HG02852 (cell line): ENCODE data around the gene MOCS3.

Experiments
- ATAC-seq: cut with Tn5 transposase; IDR thresholded peaks from one replicate; pipeline ENCODE4 v1.9.1; 2021; ENCODE audit warnings: mild to moderate bottlenecking, moderate library complexity; ENCODE audit not compliant: unreplicated experiment

MOCS3 gene

DNA sequence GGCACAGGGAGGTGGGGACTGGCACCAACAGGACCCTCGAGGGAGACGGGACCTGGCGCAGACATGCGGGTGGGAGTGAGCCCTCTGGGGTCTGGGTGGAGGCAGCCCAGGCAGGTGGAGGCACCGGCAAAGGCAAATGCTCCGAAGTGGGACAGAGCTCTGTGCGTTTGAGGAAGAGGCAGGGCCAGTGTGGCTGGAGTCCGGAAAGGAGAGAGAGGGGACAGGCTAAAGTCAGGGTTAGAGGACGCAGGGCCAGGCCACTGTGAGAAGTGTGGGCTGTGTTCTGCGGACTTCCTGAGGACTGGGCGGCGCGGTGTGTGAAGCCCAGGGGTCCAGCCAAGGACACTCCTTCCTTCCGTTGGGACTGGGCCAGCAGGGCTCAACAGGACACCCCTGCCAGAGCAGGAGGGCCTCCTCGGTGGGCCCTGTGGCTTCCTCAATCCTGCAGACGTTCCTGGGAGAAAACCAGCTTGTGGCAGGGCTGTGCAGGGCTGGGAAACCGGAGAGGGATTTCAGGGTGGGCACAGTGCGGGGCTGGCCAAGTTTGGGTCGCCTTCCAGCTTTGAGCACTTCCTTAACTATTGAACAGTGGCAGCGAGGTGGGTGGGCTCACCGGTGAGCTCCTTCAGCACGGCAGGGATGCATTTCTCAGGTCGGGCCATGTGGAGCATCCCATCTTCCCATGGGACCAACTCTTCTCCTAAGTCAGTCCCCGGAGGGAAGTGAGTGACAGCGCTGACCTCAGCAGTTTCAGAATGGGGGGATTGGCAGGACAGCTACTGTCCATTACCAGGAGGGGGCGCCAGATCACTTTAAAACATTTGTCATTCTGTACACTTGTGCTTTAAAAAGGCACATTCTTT, 22.5 kb downstream of the MOCS3 start:
- ATAC-seq: no peak

DNA sequence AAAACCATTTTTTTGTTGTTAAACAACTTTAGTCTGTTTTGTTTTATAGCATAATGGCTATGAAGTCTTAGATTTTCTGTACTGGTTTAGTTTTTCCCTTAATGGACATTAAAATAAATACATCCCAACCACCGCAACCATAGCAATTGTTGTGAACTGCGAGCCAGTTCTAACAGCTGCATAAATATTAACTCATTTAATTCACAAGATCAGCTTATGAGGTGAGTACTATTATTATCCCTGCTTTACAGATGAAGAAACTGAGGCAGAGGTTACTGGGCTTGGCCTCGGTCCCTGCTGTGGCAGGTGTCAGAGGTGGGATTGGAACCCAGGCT, 23.1 kb downstream of the MOCS3 start:
- no peak for ATAC-seq

DNA sequence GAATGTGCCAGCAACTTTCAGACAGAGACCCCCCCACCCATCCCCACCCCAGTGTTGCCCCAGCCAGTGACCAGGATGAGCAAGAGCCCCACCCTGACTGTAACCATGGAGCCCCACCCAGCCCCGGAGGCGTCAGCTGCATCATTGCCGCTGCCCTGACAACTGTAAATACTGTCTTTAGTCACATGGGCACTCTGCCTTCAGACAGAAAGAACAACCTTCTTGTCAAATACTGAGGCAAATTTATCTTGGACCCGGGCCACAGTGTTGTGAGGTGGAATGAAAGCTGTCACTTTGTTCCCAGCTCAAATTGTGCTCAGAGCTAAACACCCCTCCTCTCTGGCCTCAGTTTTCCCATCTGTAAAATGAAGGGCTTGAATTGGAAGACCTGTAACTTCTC, 23.7 kb downstream of the MOCS3 start:
- ATAC-seq: no peak

DNA sequence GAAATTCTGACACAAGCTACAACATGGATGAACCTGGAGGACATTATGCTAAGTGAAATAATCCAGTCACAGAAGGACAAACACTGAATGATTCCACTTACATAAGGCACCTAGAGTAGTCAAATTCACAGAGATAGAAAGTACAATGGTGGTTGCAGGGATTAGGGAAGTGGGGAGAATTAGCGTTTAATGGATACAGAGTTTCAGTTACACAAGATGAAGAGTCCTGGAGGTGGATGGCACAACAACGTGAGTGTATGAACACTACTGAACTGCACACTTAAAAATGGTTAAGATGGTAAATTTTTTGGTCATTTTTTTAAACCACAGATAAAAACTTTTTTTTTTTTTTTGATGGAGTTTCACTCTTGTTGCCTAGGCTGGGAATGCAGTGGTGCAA, 24.7 kb downstream of the MOCS3 start:
- ATAC-seq: no peak

DNA sequence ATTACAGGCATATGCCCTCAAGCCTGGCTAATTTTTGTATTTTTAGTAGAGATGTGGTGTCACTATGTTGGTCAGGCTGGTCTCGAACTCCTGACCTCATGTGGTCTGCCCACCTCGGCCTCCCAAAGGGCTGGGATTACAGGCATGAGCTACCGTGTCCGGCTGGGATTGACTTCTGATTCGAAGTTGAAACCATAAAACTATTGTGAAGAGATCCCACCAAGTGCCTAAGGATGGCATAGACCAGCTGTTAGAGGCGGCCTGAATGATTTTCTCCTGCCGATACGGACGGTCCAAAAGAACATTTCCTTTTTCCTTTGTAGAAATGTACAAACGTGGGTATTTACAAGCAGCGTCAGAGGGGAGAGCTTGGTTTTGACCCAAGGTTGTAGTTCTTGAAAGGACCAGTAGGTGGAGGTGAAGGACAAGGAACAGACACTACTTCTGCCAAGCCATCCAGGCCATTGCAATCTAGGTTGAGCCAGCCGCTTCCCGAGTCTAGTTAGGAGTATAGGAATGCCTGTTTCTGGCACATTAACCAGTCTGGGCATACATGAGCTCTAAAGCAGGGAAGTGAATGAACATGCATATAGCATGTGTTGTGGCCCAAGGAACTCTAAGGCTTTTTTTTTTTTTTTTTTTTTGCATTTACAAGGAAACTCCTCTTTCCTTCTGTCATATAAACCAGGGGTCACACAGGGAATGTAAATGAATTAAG, 29.0 kb downstream of the MOCS3 start:
- no peak for ATAC-seq

DNA sequence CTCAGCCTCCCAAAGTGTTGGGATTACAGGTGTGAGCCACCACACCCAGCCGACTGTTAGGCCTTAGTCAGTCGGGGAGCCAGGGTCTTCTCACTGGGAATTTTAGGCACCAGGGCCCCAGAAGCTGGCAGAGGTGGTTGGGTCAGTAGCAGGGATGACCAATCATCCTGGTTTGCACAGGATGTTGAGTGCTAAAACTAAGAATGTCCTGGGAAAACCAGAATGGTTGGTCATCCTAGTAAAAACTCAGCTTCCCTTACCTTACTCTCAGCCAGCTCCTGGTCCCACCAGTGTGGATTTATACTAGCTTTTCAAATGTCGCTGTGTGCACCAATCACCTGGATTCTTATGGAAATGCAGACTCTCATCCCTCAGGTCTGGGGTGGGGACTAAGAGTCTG, 32.5 kb downstream of the MOCS3 start:
- no peak for ATAC-seq

DNA sequence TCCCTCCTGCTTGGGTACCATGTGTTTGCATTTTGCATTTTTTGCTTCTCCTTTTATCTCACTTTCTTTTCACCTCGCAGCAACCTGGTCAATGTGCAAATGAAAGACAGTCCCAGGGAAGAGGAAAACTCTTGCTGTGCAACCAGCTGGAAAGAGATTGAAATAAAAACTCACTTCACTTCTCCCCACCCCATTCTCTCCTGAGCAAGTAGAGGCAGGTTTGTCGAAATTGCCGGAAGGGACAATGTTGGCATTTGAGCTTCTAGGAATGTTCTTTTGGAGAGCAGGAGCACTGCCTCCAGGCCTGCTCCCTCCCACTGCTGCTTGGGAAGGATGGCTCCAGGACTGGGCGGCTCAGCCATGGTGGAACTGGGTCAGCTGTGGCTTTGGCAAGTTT, 33.7 kb downstream of the MOCS3 start:
- no peak for ATAC-seq

DNA sequence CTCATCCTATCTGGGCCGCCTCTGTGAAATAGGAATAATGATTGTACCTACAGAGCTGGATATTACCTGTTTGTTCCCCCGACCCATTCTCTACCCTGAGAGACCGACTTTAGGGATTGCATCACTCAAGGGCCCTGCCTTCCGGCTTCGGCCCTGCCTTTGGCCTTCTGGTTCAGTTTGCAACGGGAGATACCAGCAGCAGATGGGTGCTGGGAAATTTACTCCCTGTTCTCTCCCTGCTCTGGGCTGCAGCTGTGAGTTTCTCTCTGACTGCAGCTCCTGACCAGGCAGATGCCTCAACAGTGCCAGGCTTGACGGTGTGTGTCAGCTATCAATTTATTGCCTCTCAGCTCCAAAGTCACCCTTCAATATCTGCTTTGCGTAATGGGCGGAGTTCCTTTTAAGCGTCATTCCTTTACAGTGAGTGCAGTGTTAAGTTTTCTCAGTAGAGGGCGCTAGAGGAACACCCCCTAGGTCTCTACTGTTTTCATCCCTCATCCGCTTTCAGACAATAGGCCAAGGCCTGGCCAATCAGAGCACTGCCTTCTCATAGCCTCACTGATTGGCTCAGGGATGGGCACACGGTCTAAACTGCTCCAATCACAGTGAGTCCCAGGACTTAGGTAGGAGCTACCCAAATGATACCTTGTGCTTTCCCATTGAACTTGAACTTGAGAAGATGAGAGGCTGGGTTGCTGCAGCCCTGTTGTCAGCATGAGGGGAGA, 34.3 kb downstream of the MOCS3 start:
- ATAC-seq: no peak

DNA sequence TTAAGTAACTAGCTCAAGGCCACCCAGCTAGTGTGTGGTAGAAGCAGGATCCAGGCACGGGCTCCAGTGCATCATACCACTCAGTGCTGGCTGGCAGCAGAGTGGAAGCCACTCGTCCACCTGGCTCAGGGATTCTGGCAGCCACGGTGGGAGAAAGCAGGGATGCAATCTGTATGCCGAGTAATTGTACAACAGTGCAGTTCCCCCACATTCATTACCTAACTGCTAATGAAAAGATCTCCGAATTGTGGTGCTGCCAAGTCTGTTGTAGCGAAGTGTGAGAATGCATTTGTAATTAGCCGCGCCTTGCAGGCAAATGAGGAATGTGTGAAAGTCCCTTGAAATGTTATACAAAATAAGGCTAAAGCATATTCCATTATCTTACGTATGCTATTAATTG, 35.3 kb downstream of the MOCS3 start:
- no peak for ATAC-seq

DNA sequence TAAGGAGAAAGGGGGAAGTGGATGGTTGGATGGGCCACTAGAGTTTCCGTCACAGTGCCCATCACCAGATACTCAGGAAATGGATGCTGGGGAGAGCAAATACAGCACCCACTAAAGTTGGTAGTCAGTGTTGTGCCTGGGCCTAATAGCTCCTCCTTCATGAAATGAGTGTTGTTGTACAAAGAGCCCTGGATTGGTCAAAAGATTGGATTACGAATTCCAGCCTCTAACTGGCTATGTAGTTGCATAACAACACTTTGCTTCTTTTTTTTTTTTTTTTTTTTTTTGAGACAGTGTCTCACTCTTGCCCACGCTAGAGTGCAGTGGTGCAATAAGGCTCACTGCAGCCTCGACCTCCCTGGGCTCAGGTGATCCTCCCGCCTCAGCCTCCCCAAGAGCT, 36.9 kb downstream of the MOCS3 start:
- no peak for ATAC-seq

DNA sequence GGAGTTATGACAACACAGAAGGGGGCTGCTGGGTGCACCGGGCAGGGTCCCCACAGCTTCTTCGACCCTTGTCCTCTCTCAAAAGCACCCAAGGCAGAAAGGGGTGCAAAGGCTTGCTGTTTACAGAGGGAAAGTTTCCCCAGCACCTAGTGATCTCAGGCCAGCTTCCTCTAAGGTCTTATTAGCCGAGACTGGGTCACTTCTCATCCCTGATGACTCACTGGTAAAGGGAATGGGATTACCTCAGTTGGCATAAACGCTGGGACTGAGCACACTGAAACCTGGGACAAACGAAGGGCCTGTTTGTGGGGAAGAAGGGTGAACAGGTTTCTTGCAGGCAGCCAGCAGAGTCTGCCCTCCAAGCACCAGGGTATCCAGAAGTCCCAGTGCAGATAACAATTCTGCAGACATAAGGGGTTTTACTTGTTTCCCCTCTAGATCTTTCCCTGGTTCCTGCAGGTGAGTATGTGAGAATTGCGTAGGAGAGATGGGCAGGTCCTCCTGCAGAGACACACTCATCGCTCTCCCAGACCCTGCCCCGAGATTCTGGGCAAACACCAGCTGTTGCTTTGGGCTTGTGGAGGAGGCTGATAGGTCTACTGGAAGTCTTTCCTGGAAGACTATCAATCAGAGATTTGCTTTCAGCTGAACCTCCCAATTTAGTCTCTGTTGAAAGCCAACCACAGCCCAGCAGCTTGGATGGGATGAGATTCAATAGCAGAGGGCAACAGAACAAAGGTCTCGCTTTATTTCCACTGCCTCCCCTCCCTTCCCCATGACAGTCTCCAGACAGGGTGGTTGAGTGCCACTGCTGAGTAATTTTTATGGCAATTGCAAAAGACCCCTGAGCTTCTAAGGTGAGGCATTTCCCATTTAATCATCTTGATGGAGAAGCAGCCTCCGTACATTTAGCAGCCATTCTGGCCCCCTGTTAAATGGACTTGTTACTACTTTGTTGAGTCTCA, 38.6 kb downstream of the MOCS3 start:
- no peak for ATAC-seq

DNA sequence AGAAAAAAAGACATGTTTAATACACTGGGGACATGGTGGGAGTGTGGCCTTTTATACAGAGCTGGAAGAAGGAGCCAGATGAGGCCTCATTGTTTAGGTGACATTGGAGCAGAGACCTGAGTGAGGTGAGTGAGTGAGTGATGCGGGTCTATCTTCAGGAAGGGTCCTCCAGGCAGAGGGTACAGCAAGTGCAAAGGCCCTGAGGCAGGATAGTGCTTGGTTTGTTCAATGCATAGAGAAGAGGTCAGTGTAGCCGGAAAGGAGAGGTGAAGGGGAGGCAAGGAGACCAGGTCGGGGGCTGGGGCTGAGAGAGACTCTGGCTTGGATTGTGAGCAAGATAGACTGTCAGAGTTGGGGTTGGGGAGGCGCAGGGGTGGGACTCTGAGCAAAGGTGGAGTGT, 40.7 kb downstream of the MOCS3 start:
- ATAC-seq: no peak

DNA sequence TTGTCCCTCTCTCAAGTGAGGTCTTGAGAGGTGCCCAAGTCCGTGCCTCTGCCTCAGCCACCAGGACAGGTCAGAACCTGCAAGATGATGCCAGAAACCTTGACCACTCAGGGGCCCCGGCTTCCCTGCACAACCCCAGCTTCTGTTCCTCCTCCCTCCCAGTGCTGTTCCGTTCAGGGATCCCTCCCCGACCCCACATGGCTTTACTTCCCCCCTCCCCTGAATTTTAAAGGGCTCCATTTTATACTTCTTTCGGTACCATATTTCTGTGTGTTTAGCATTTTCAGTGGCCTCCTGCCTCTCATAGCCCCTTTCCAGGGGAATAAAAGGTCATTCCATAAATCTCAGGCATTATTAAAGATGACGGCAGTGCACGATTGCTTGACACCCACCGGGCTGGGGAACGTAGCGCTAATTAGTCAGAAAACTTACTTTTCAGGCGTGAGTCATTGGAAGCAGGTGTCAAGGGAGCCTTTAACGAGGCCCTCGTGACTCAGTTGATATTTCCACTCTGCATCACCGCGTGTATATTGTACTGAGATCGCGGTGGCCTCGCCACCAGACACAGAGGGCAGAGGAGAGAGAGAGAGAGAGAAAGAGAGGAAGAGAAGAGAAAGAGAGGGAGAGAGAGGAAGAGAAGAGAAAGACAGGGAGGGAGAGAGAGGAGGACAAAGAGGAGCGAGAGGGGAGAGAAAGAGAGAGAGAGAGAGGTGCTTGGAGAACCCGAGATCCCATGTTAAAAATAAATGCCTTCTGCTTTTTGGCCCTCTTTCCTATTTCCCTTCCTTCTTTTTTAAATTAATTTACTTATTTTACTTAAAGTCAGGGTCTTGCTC, 43.0 kb downstream of the MOCS3 start:
- no peak for ATAC-seq

DNA sequence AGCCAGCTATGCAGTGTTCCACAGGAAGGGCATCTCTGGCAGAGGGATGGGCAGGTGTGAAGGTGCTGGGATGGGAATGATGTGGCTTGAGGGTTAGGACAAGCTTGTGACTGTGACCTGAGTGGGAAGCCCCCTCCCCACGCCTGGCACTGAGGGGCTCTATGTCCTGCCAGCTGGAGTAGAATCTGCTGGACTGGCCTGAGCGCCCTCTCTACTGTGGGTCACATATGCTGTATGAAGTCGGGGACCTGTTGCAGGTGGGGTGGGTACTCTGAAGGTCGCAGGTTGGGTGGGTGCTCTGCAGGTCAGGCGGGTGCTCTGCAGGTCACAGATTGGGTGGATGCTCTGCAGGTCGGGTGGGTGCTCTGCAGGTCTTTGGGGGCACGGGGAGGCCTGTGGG, 44.0 kb downstream of the MOCS3 start:
- no peak for ATAC-seq

DNA sequence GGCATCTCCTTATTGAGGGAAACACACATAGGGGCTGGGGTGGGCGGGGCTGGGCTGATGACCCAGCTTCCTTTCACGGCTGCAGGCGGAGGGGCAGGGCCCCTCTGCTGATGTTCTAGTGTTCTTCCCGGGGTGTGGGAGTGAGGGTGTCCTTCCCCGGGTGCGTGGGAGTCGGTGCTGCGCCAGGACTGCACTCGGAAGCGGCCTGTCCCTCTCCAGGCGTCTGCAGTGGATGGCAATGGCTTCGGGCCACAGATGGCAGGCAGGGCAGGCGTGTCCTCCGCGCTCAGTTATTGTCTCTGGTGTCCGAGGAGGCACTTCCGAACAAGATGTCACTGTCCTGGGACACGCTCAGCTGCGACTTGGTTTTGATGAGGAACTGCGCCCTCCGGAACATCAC, 45.1 kb downstream of the MOCS3 start:
- ATAC-seq: no peak

DNA sequence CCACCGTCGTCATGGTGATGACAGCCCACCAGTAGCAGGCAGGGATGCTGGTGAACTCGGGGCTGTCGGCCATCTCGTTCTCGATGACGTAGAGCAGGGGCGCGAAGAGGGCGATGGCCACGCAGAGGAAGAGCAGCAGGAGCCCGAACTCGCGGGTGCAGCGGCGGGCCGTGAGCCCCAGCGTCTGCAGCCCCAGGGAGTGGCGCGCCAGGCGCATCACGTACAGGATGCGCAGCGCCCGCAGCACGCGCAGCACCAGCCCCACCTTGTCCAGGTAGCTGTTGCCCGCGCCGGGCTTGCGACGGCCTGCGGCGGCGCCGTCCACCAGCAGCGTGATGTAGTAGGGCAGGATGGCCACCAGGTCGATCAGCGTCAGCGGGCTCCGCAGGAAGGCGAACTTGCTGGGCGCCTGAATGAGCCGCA, 45.7 kb downstream of the MOCS3 start:
- ATAC-seq: no peak

DNA sequence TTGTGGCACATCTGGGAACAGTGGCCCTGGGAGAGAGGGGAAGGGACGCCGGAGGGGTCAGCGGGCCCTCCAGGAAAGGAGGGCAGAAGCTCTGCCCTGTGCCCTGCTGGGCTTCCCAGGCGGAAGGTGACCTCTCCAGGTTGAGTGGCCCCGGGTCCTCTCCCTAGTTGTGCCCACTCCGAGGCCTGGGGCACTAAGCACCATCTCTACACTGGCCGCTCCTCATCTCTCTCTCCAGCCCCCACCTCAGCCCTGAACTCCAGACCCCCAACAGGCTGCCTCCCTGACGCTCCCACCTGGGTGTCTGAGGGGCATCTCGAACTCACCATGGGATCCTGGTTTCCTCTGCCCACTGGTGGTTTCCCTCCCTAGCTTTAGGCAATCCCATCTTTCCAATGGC, 46.2 kb downstream of the MOCS3 start:
- ATAC-seq: no peak

DNA sequence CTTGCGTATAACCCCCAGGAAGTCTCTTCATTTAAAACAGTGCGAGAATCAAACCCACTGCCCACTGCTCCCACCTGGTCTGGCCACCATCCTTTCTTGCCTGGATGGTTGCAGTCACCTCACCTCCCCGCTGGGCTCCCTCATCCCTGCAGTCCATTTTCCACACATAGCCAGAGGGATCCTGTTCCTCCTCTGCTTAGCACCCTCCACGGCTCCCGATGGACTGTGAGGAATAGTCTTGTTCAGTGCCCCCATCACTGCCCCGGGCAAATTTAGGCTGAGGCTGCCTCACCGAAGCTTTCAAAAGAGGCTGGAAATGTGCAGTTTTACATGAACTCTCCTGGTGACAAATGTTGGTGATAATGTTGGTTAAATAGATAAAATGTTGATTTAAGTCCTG, 46.6 kb downstream of the MOCS3 start:
- ATAC-seq: no peak

DNA sequence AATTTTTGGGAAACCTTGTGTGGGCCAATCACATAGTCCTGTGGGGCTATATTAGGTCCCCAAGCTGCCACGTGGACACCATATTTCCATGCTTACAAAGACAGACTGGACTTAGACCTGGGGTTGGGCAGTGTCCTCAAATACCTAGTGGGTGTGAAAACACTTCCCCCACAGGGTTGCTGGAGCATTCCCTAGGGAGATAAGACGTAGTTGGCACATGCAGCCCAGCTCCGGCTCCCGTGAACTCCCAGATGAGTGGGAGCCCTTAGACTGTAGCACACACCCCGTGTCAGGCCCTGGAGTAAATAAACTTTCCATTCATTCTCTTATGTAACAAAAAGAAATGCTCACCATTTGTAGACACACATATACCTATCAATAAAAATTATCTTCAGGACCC, 50.1 kb downstream of the MOCS3 start:
- no peak for ATAC-seq
